Mesenchymal stem cell (in vitro differentiated cells and primary cell): ENCODE measurements around the gene RNF225.
A peak's percentile ranks its signal among the peaks of the same experiment; 100 is the strongest.

Source experiments
- DNase-seq: peaks from one replicate; pipeline ENCODE4 v3.0.0-alpha.2; 2013
- H2AFZ ChIP-seq: one replicate; pipeline ENCODE4 v1.6.1; 2013; ENCODE audit warnings: low read depth, mild to moderate bottlenecking, control low read depth, inconsistent platforms, low read length, moderate library complexity
- H2AK5ac ChIP-seq: 2 replicates; pipeline ENCODE4 v1.6.1; 2013; ENCODE audit warnings: low read length, moderate library complexity, mild to moderate bottlenecking, inconsistent platforms; ENCODE audit not compliant: severe bottlenecking
- H2BK120ac ChIP-seq: one replicate; pipeline ENCODE4 v1.6.1; 2013; ENCODE audit warnings: low read depth, mild to moderate bottlenecking, inconsistent platforms, low read length, moderate library complexity
- H2BK12ac ChIP-seq, 2 experiments: one replicate each; pipeline ENCODE4 v1.6.1; 2013; ENCODE audit warnings: inconsistent platforms in 2 of 2, low read length in 2 of 2, mild to moderate bottlenecking in 2 of 2, moderate library complexity in 2 of 2, control low read depth in 1 of 2
- H2BK15ac ChIP-seq: one replicate; pipeline ENCODE4 v1.6.1; 2013; ENCODE audit warnings: mild to moderate bottlenecking, low read depth, inconsistent platforms; ENCODE audit not compliant: poor library complexity, severe bottlenecking
- H2BK5ac ChIP-seq: 2 replicates; pipeline ENCODE4 v1.6.1; 2013; ENCODE audit warnings: low read depth, mild to moderate bottlenecking, low read length, control low read depth, inconsistent platforms; ENCODE audit not compliant: poor library complexity, severe bottlenecking
- H3K14ac ChIP-seq, 2 experiments: one replicate each; pipeline ENCODE4 v1.6.1; 2013; ENCODE audit warnings: inconsistent platforms in 2 of 2, low read length in 2 of 2, control low read depth in 1 of 2, mild to moderate bottlenecking in 1 of 2, moderate library complexity in 1 of 2
- H3K18ac ChIP-seq, 2 experiments: one replicate each; pipeline ENCODE4 v1.6.1; 2013; ENCODE audit warnings: inconsistent platforms in 2 of 2, low read length in 2 of 2, control low read depth in 1 of 2, low read depth in 1 of 2, mild to moderate bottlenecking in 1 of 2
- H3K23ac ChIP-seq, 2 experiments: one replicate each; pipeline ENCODE4 v1.6.1; 2013; ENCODE audit warnings: inconsistent platforms in 2 of 2, low read length in 2 of 2, mild to moderate bottlenecking in 2 of 2, moderate library complexity in 2 of 2, control low read depth in 1 of 2
- H3K27ac ChIP-seq: 2 replicates; pipeline ENCODE4 v1.5.1; 2013; ENCODE audit warnings: mild to moderate bottlenecking, moderate library complexity, low read length, control low read depth, inconsistent platforms; ENCODE audit not compliant: poor library complexity, severe bottlenecking
- H3K27me3 ChIP-seq, 2 experiments: 2 replicates each; pipeline versions ENCODE4 v1.6.1 to v1.7.0; 2013; ENCODE audit warnings: low read length in 2 of 2, mild to moderate bottlenecking in 2 of 2, moderate library complexity in 2 of 2, control low read depth in 1 of 2, inconsistent platforms in 1 of 2; ENCODE audit not compliant: control insufficient read depth in 1 of 2, insufficient read depth in 1 of 2
- H3K36me3 ChIP-seq, 2 experiments: 2 replicates each; pipeline versions ENCODE4 v1.6.1 to v1.7.0; 2013; ENCODE audit warnings: low read length in 2 of 2, control low read depth in 1 of 2, inconsistent platforms in 1 of 2, low read depth in 1 of 2, mild to moderate bottlenecking in 1 of 2; ENCODE audit not compliant: insufficient read depth in 2 of 2, control insufficient read depth in 1 of 2
- H3K4ac ChIP-seq, 2 experiments: one replicate each; pipeline ENCODE4 v1.6.1; 2013; ENCODE audit warnings: inconsistent platforms in 2 of 2, low read length in 2 of 2, mild to moderate bottlenecking in 2 of 2, moderate library complexity in 2 of 2, control low read depth in 1 of 2, low read depth in 1 of 2
- H3K4me1 ChIP-seq: 2 replicates; pipeline ENCODE4 v1.6.1; 2013; ENCODE audit warnings: low read depth, low read length, control low read depth; ENCODE audit not compliant: control insufficient read depth, insufficient read depth
- H3K4me2 ChIP-seq: 2 replicates; pipeline ENCODE4 v1.6.1; 2013; ENCODE audit warnings: low read length, mild to moderate bottlenecking, inconsistent platforms; ENCODE audit not compliant: poor library complexity, severe bottlenecking
- H3K4me3 ChIP-seq, 2 experiments: 2 replicates each; pipeline versions ENCODE4 v1.5.1 to v1.7.0; 2013; ENCODE audit warnings: low read length in 2 of 2, mild to moderate bottlenecking in 2 of 2, control low read depth in 1 of 2, low read depth in 1 of 2; ENCODE audit not compliant: insufficient read depth in 1 of 2
- H3K79me1 ChIP-seq: replicated peaks from 2 replicates; pipeline ENCODE4 v1.6.1; 2013; ENCODE audit warnings: mild to moderate bottlenecking, control low read depth, low read length, inconsistent platforms; ENCODE audit not compliant: poor library complexity, severe bottlenecking
- H3K9ac ChIP-seq: 2 replicates; pipeline ENCODE4 v1.7.0; 2013; ENCODE audit warnings: mild to moderate bottlenecking, low read length, moderate library complexity
- H3K9me3 ChIP-seq: 2 replicates; pipeline ENCODE4 v1.7.0; 2013; ENCODE audit warnings: mild to moderate bottlenecking, low read length; ENCODE audit not compliant: control insufficient read depth
- H4K8ac ChIP-seq: one replicate; pipeline ENCODE4 v1.6.1; 2013; ENCODE audit warnings: inconsistent platforms, mild to moderate bottlenecking, low read length, moderate library complexity
- H4K91ac ChIP-seq: one replicate; pipeline ENCODE4 v1.6.1; 2013; ENCODE audit warnings: mild to moderate bottlenecking, low read length, inconsistent platforms
- WGBS: methylation state at CpG from one replicate; pipeline ENCODE4 v1.1.7; 2013; ENCODE audit warnings: mixed read lengths; 5-methylcytosine and 5-hydroxymethylcytosine counted together

RNF225 gene

DNA sequence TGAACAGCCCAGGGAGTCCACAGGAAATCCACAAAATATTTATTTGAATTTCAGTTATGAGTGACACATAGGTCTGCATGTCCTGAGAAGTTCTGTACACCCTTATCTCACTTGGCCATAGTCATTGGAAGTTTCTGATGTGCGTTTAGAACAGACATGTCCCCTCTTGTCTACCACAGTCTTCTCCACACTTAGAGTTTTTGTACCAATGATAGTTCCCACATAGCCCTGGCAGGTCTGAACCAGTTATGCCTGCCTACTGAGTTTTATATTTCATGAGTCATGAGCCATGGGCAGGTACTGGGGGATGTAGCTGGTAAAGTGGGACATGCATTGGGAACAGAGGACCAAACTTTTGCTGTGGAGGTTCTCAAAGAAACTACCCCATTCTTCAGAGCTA lies 33.2 kb downstream of the RNF225 start:
- no peak overlapping the region for H2AFZ ChIP-seq
- no peak overlapping the region for H2BK15ac ChIP-seq
- no peak overlapping the region for H3K9ac ChIP-seq
- H3K23ac ChIP-seq: no peak overlapping the region
- H2BK120ac ChIP-seq: no peak overlapping the region
- peaks cover 71% of the 10 kb centered on the region for H3K9me3 ChIP-seq
- no peaks in the 10 kb centered on the region for H3K27me3 ChIP-seq
- no peak overlapping the region for H4K8ac ChIP-seq
- no peaks in the 10 kb centered on the region for H3K4me1 ChIP-seq
- 100% methylated on average over 1 of the region's 1 CpG for WGBS
- H2BK12ac ChIP-seq: no peak overlapping the region
- H2AK5ac ChIP-seq: no peak overlapping the region
- H3K4me3 ChIP-seq: no peak overlapping the region
- H3K79me1 ChIP-seq: no peaks in the 10 kb centered on the region
- DNase-seq: no peak
- no peak overlapping the region for H3K14ac ChIP-seq
- no peak overlapping the region for H3K27ac ChIP-seq
- no peak overlapping the region for H3K18ac ChIP-seq
- H3K4me2 ChIP-seq: no peak overlapping the region
- H3K4ac ChIP-seq: no peak overlapping the region
- H3K36me3 ChIP-seq: peaks cover 28 to 50% of the 10 kb centered on the region in 2 experiments
- no peak overlapping the region for H4K91ac ChIP-seq
- no peak overlapping the region for H2BK5ac ChIP-seq

DNA sequence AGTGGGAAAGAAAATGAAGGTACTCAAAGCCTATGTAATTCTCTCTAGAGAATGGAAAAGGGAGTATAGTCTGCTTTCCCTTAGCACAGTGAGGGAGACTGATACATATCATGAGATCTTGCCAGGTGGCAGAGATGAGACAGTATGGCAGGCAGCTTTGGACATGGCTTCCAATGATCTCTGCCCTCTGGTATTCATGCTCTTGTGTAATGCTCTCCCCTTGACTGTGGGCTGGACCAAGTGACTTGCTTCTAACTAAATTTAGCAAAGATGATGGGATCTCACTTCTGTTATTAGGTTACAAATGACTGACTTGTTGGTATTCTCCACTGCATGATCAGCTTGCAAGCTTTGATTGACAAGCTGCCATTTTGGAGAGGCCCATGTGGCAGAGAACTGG lies 34.3 kb downstream of the RNF225 start:
- Histone ChIP-seq H2BK120ac (no peak overlapping the region), H2BK5ac (no peak overlapping the region), H3K36me3 (peaks cover 38 to 54% of the 10 kb centered on the region in 2 experiments), H3K9ac (no peak overlapping the region), H3K9me3 (peaks cover 82% of the 10 kb centered on the region), H2BK15ac (no peak overlapping the region), H4K91ac (no peak overlapping the region), H3K27ac (no peak overlapping the region), H3K23ac (no peak overlapping the region), H2AK5ac (no peak overlapping the region), H3K4ac (no peak overlapping the region), H3K4me3 (peak overlapping the region in 1 of 2 experiments; percentile 44), H3K4me1 (no peaks in the 10 kb centered on the region), H3K14ac (no peak overlapping the region), H3K27me3 (no peaks in the 10 kb centered on the region), H3K79me1 (peaks cover under 1% of the 10 kb centered on the region), H3K4me2 (no peak overlapping the region), H2AFZ (no peak overlapping the region), H4K8ac (no peak overlapping the region), H2BK12ac (no peak overlapping the region), H3K18ac (no peak overlapping the region)
- DNase-seq: no peak

DNA sequence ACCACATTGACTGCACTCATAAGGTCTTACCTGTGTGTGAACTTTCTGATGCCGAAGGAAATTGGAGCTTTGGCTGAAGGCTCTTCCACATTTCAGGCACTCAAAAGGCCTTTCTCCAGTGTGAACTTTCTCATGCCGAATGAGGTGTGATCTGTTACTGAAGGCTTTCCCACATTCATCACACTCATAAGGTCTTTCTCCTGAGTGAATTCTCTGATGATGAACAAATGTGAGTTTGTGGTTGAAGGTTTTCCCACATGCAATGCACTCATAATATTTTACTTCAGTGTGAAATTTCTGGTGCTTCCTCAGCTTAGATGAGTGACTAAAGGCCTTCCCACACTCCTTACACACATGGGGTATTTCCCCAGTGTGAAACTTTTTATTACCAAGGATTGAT lies 38.8 kb downstream of the RNF225 start:
- H2BK12ac ChIP-seq: no peak overlapping the region
- H3K36me3 ChIP-seq: peaks cover 59 to 77% of the 10 kb centered on the region in 2 experiments
- peaks cover 94% of the 10 kb centered on the region for H3K9me3 ChIP-seq
- DNase-seq: no peak
- no peak overlapping the region for H3K4ac ChIP-seq
- no peak overlapping the region for H2BK120ac ChIP-seq
- H3K9ac ChIP-seq: no peak overlapping the region
- H3K79me1 ChIP-seq: peaks cover 6% of the 10 kb centered on the region
- H3K27ac ChIP-seq: no peak overlapping the region
- no peaks in the 10 kb centered on the region for H3K27me3 ChIP-seq
- no peak overlapping the region for H3K4me2 ChIP-seq
- no peak overlapping the region for H2AFZ ChIP-seq
- H4K91ac ChIP-seq: no peak overlapping the region
- no peak overlapping the region for H3K23ac ChIP-seq
- WGBS: 100% methylated on average over 1 of the region's 2 CpGs
- H3K4me3 ChIP-seq: peak overlapping the region in 1 of 2 experiments; percentile 63
- H3K4me1 ChIP-seq: peaks cover 2% of the 10 kb centered on the region
- no peak overlapping the region for H2AK5ac ChIP-seq
- no peak overlapping the region for H3K18ac ChIP-seq
- H2BK5ac ChIP-seq: no peak overlapping the region
- H4K8ac ChIP-seq: no peak overlapping the region
- no peak overlapping the region for H2BK15ac ChIP-seq
- H3K14ac ChIP-seq: no peak overlapping the region

DNA sequence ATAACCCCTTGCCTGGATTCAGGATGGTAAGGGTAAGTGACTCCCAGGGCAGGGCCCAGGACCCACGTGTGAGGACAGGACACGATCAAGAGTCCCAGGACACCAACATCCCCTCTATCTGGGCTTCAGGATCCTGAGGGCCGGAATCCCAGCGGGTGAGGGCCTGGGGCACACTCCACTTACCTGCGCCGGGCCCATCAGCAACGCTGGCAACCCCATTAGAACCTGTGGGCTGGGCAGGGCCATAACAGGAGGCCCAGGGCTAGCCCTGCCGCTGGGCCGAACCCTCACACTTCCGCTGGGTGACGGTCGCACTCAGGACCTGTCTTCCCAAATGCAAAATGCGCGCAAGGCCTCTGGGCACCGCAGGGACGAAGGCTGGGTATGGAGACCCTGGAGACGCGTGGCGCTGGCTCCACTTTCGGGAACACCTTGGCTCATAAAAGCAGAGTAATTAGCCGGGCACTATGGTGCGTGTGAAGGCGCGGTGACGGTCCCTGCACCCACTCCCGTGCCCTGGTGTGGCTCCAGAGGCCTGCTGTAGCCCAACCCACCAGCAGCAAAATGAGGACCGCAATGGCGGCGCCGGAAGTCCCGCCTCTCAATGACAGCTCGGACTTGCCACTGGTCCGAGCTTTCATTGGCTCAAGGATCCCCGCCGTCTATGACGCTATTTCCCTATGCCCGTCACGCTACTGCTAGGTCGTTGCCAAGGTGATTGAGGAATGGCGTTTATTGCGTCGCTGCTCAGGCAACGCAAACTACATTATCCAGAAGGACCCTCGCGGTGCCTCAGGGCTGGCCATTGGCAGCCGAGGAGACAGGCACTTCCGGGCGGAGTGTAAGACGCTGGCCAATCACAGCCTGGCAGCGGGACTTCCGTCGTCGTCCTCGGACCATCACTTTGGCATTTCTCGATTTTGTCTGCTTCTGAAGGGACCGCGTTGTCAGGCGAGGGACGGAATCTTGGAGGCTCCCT lies 44.4 kb downstream of the RNF225 start, which contains the start of gene ZNF132:
ZNF132 (minus strand) TSS at position 578 of the 979 bp plus-strand sequence; CDS start at position 246, 332 bp downstream.
- Histone ChIP-seq H2BK12ac (no peak within 1 kb of the TSS), H3K79me1 (peaks cover 11% of the 10 kb centered on the region), H3K18ac (peak within 1 kb of the TSS; percentile 44 to 48), H3K27ac (peak within 1 kb of the TSS; percentile 66), H2BK5ac (peak within 1 kb of the TSS; percentile 33), H3K9me3 (peaks cover 42% of the 10 kb centered on the region), H2BK15ac (peak within 1 kb of the TSS; percentile 44), H3K27me3 (no peaks in the 10 kb centered on the region), H4K8ac (peak within 1 kb of the TSS; percentile 99), H2AFZ (peak within 1 kb of the TSS; percentile 69), H2AK5ac (peak within 1 kb of the TSS; percentile 2), H3K14ac (peak within 1 kb of the TSS in 1 of 2 experiments; percentile 78), H3K36me3 (peaks cover 21 to 32% of the 10 kb centered on the region in 2 experiments), H3K9ac (peak within 1 kb of the TSS; percentile 93), H3K4me1 (peaks cover 14% of the 10 kb centered on the region), H3K23ac (no peak within 1 kb of the TSS), H2BK120ac (no peak within 1 kb of the TSS), H3K4me3 (peak within 1 kb of the TSS; percentile 82 to 97), H3K4ac (peak within 1 kb of the TSS; percentile 42 to 49), H4K91ac (peak within 1 kb of the TSS; percentile 57), H3K4me2 (peak within 1 kb of the TSS; percentile 71)
- DNase-seq: peak; percentile 99
- WGBS: 39% methylated on average over 59 of the region's 59 CpGs
